Astrocyte (in vitro differentiated cells and primary cell): ENCODE results near the gene TOMM40L.

ENCODE experiments used
- CTCF ChIP-seq: IDR thresholded peaks from 2 replicates; pipeline ENCODE4 v1.5.1; 2011; ENCODE audit warnings: low read depth, mild to moderate bottlenecking, inconsistent platforms, low read length, moderate library complexity; ENCODE audit not compliant: insufficient read depth
- EZH2 ChIP-seq: IDR thresholded peaks from 2 replicates; pipeline ENCODE4 v1.6.1; 2012; ENCODE audit warnings: mild to moderate bottlenecking, low read length, inconsistent platforms; ENCODE audit not compliant: insufficient read depth

GRCh38 chr1:161180639-161181038 lies 45.2 kb upstream of the TOMM40L start:
- TF ChIP-seq CTCF (peak; percentile 31), EZH2 (no peak)
